ENCODE data around the gene EBNA1BP2. TPM values are rescaled to one million over a fixed set of nuclear protein-coding genes. Genes with fewer than 3 reads are reported as not detected.
"Not testable (repeated sequence)": the region's sequence is repeated elsewhere in the genome, so short reads cannot be mapped to it uniquely, and the experiment has no call there.

The EBNA1BP2 gene
- total RNA-seq, 1 donor, result 65.9 TPM

DNA sequence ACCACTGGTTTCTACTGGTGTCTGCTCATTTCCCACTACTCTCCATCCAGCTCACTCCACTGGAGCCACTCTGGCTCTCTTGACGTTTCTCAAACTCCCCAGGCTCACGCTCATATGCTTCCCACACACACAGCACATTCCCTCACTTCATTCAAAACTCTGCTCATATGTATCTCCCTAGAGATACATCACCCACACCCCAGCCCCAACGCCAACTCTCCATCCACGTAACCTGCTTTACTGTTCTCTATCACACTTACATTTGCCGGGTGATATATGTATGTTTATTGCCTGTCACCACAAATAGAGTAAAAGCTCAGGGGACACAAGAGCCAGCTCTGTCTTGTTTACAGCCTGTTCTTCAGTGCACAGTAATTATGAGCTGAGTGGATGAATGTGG, 22.2 kb downstream of the EBNA1BP2 start:
- TF ChIP-seq, protein P1, sequence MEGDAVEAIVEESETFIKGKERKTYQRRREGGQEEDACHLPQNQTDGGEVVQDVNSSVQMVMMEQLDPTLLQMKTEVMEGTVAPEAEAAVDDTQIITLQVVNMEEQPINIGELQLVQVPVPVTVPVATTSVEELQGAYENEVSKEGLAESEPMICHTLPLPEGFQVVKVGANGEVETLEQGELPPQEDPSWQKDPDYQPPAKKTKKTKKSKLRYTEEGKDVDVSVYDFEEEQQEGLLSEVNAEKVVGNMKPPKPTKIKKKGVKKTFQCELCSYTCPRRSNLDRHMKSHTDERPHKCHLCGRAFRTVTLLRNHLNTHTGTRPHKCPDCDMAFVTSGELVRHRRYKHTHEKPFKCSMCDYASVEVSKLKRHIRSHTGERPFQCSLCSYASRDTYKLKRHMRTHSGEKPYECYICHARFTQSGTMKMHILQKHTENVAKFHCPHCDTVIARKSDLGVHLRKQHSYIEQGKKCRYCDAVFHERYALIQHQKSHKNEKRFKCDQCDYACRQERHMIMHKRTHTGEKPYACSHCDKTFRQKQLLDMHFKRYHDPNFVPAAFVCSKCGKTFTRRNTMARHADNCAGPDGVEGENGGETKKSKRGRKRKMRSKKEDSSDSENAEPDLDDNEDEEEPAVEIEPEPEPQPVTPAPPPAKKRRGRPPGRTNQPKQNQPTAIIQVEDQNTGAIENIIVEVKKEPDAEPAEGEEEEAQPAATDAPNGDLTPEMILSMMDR (IDR thresholded peaks at IDR 0.05; ENCODE audit: insufficient read depth, low read length), result no peak

GRCh38 chr1:43147625-43148327, 24.3 kb downstream of the EBNA1BP2 start:
- TF ChIP-seq, protein P1 (IDR thresholded peaks at IDR 0.05; ENCODE audit: insufficient read depth, low read length), result no peak
- peak overlapping the region; percentile 68 for H3K4me3 ChIP-seq (ENCODE audit: low read depth, low read length)
- peak; percentile 37 for DNase-seq (ENCODE audit: low read depth)

More for the DNA sequence above, 22.2 kb downstream of the EBNA1BP2 start:
- no peak for DNase-seq (ENCODE audit: low read depth)
- H3K4me3 ChIP-seq (ENCODE audit: low read depth, low read length), result no peak overlapping the region

DNA sequence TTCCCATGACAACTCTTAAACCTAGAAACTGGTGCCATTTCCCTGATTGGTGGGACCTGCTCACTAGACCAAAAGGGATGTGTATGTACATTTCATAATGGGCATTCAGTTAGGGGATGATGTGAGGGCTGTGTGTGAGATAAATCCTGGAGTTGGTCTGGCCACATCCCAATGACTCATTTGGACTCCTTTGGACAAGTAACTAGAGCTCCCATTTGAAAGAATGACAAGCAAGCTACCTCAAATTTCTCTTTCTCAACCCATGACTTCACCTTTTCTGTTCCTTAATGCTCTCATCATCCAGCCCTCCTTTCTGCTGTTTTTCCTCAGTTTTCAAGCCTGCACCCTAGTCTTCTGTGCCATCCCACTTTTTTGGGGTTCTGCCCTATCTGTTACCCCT, 27.9 kb downstream of the EBNA1BP2 start:
- DNase-seq (ENCODE audit: low read depth), result peak; percentile 64
- H3K4me3 ChIP-seq (ENCODE audit: low read depth, low read length), result no peak overlapping the region
- TF ChIP-seq, protein P1 (IDR thresholded peaks at IDR 0.05; ENCODE audit: insufficient read depth, low read length), result no peak

DNA sequence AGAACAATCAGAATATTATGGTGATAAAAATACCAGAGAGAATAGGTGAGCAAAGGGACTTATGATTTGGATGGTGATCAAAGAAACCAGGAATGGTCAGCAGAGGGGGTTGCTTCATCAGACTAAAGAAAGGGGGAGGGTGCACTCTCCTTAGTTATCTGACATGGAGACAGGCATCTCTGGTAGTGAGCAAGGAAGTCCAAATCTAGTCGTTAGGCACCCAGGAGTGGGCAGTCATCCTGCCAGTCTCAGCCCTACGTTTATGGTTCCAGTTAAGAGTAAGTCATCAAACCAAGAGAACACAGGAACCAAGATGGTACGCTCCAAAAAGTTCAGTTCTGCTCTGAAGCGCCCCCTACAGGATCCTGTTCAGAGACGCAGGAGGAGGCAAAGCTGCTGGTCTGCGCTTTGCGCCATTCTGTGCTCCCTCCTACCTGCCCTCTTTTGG, 28.6 kb downstream of the EBNA1BP2 start:
- TF ChIP-seq, protein P1 (IDR thresholded peaks at IDR 0.05; ENCODE audit: insufficient read depth, low read length), result no peak
- DNase-seq (ENCODE audit: low read depth), result no peak
- no peak overlapping the region for H3K4me3 ChIP-seq (ENCODE audit: low read depth, low read length)

DNA sequence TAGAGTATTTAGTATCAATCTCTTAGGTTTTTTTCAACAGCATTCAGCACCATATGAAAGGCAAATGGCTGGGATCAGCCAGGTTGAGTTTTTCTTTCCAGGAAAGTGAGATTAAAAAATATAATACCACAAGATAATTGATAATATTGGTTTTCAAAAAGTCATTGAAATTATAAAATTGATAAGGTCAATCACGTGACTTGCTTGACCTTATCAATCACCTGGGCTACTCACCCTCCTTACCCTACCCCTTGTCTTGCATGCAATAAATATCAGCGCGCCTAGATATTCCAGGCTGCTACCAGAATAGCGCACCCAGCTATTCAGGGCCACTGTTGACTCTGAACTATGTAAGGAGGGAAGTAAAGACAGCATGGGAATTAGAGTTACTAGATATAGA, 31.5 kb downstream of the EBNA1BP2 start:
- no peak for DNase-seq (ENCODE audit: low read depth)
- TF ChIP-seq, protein P1 (IDR thresholded peaks at IDR 0.05; ENCODE audit: insufficient read depth, low read length), result no peak
- no peak overlapping the region for H3K4me3 ChIP-seq (ENCODE audit: low read depth, low read length)

DNA sequence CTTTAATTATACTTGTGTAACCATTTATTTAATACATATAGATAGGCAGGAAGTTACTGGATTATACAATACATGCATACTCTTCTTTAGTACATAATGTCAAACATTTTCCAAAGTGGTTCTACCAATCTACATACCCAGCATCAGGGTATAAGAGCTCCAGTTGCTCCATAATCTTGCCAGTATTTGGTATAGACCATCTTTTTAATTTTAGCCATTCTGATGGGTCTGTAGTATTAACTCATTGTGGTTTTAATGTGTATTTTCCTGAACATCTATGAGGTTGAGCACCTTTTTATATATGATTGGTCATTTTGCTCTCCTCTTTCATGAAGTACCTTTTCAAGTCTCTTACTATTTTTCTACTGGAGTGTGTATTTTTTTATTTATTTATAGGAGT, 32.1 kb downstream of the EBNA1BP2 start:
- DNase-seq (ENCODE audit: low read depth), result no peak
- TF ChIP-seq, protein P1 (IDR thresholded peaks at IDR 0.05; ENCODE audit: insufficient read depth, low read length), result no peak
- no peak overlapping the region for H3K4me3 ChIP-seq (ENCODE audit: low read depth, low read length)

GRCh38 chr1:43139295-43139694, 32.8 kb downstream of the EBNA1BP2 start:
- not testable (repeated sequence) for H3K4me3 ChIP-seq (ENCODE audit: low read depth, low read length); DNase-seq (ENCODE audit: low read depth)

Measured in fibroblast of the aortic adventitia (primary cell).